DMS 273 (cell line): ENCODE data around the gene SH3PXD2A.
A peak's percentile ranks its signal among the peaks of the same experiment; 100 is the strongest.

Experiments used
- DNase-seq: peaks from one replicate; lab custom pipeline; 2025; ENCODE audit not compliant: unreplicated experiment; lab: John Stamatoyannopoulos, UW

The SH3PXD2A gene

DNA sequence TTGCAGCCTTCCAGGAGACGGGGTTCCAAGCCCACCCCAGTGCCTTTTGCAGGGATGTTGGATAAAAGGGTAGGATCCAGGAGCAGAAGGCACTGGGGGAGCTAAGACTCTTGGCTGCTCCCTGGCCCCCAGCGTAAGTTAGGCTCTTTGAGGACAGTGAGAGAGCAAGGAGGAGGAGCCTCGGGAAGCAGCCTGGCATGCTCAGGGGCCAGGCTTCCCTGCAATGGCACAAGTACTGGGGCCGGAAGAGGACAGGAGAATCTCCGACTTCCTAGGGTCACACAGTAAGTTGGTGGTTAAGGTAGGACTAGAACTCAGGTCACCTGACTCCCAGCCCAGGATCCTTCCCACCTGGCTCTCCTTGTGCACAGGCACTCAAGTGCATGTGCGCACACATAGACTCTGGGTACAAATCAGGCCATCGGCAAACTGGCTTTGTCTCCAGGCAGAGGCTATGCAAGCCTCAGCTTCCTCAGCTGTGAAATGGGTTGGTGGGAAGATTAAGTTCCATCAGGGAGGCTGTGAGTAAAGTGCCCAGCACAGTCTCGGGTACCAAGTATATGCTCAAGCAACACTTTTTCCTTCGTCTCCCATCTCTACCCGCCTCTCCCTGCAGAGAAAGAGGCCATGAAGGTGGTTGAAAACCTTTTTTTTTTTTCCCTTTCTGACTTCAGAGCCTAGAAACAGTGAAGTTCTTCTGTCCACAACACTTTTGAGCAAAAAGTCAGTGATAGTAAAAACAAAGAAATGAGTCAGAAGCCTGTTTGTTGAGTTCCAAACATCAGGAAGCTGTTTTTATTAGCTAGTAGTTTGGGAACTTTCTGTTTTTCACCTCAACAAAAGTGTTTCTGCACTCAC is 282.8 kb downstream of the SH3PXD2A start:
- DNase-seq, result no peak

- no peak for DNase-seq
Measured at GRCh38 chr10:103571656-103571975, 283.8 kb downstream of the SH3PXD2A start.

DNA sequence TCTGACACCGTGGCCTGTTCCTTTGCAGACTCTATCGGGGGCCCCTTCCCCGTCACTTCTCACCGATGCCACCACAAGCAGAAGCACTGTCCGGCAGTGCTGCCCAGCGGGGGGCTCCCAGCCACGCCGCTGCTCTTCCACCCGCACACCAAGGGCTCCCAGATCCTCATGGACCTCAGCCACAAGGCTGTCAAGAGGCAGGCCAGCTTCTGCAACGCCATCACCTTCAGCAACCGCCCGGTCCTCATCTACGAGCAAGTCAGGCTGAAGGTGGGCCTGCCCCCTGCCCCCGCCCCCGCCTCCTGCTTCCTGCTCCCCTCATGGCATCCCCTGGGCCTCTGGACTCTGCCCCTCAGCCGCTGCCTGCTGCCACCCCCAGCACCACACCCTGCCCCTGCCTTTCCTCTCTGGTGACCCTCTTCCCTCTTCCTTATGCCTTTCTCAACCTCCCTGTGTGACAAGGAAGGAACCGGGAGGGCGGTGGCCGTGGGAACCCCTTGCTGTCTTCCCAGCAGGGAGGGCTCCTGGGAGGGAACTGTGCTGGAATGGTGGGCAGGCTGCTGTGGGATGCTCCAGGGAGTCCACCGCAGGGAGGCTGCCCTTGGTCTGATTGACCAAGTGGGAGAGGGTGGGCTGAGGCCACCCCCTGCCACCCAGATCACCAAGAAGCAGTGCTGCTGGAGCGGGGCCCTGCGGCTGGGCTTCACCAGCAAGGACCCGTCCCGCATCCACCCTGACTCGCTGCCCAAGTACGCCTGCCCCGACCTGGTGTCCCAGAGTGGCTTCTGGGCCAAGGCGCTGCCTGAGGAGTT is 284.3 kb downstream of the SH3PXD2A start:
- no peak for DNase-seq

DNA sequence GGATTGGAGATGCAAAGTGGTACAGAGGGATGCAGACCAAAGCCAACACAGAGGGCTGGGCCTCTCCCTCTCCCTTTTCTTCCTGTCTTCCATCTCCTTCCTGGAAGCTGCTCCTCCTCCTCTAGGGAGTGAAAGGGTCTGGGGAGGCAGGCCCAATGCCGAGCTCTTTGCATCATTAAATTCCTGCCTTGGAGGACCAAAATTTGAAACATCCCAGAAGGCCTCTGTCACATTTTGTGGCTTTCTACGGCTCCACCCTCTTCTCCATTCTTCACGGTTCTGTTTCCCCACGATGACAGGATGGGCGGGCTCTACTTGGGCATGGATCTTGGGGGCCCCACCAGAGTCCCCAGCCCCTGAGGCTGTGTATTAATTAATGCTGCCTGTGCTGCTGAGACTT is 285.5 kb downstream of the SH3PXD2A start:
- DNase-seq, result no peak

DNA sequence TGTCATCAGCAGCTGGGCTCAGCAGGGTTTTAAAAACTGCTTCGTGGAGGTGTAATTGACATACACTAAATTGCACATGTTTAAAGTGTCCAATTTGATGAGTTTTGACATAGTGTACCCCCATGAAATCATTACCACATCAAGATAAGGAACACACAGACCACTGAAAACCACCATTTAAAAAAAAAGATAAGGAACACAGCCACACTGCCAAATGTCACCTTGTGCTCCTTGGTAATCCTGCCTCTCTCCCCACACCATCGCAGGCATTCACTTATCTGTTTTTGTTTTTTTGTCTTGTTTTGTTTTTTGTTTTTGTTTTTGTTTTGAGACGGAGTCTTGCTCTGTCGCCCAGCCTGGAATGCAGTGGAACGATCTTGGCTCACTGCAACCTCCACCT is 286.9 kb downstream of the SH3PXD2A start:
- DNase-seq, result no peak

DNA sequence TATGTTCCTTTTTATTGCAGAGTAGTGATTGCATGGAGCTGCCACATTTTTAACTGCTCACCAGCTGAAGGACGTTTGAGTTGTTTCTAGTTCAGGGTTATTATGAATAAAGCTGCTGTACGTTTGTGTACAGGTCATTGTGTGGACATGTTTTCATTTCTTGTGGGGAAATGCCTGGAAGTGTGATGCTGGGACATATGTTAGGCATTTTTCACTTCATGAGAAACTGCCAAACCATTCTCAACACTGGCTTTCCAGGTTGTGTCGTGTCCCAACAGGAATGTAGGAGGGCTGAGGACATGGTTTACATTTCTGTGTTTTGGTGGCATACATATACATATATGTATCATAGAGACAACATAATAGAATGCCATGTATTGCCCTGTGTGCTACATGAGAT is 288.8 kb downstream of the SH3PXD2A start:
- DNase-seq, result no peak

DNA sequence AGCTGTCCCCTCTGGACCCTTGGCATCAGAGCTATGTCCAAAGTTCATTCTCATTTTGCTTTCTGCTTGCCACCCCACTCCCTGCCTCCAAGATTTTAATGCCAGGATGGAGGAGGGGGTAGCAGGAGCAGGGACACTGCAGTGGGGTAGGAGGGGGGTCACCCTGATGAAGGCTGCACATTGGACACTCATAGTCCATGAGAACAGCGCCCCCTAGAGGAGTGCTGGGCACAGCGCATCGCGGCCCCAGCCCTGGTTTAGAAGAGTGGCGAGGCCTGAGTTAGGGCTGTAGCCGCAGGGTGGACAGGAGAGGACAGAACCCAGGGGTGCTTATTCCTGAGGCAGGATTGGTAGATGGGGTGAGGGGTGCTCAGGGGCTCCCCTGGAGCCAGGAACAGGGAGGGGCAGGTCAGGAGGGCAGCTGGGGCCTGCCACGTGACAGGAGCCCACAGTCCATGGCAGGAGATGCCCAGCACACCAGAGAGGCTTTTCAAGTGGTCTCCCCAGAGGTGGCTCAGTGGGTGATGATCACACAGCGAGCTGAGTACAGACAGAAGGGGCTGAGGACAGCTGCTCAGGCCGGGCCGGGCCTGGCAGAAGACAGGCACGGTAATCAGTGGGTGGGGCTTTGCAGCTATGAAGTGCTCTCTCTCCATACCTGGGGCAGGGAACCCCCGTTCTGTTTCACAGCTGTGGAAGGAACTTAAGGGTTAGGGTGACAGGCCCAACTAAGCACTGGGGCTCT is 290.4 kb downstream of the SH3PXD2A start:
- DNase-seq, result peak; percentile 26

GRCh38 chr10:103564116-103564501 is 291.3 kb downstream of the SH3PXD2A start:
- no peak for DNase-seq

GRCh38 chr10:103563231-103564115 is 291.9 kb downstream of the SH3PXD2A start:
- no peak for DNase-seq

GRCh38 chr10:103562383-103562782 is 293.0 kb downstream of the SH3PXD2A start:
- no peak for DNase-seq

- DNase-seq, result no peak
Measured at GRCh38 chr10:103560886-103561285, 294.5 kb downstream of the SH3PXD2A start.

GRCh38 chr10:103559776-103560175 is 295.6 kb downstream of the SH3PXD2A start:
- DNase-seq, result no peak

DNA sequence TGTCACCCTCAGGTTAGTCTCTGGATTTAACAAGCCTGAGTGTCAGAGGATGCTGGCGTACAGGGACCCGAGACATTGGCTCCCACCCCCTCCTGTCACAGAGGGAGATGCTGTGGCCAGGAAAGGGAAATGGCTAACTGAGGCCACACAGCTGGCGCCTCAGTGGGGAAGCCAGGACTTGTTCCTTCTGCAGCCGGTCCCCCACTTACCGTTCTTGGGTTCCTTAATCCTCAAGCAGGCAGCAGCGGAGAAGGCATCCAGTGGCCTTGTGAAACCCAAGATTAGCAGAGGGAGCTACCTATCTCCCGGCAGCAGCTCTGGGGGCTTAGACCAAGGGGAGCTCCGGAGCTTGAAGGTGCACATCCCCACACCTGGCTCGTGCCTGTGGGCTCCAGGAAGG is 296.5 kb downstream of the SH3PXD2A start:
- no peak for DNase-seq

- DNase-seq, result no peak
Measured at GRCh38 chr10:103557455-103557854, 297.9 kb downstream of the SH3PXD2A start.

GRCh38 chr10:103556383-103557007 is 298.9 kb downstream of the SH3PXD2A start:
- DNase-seq, result no peak

DNA sequence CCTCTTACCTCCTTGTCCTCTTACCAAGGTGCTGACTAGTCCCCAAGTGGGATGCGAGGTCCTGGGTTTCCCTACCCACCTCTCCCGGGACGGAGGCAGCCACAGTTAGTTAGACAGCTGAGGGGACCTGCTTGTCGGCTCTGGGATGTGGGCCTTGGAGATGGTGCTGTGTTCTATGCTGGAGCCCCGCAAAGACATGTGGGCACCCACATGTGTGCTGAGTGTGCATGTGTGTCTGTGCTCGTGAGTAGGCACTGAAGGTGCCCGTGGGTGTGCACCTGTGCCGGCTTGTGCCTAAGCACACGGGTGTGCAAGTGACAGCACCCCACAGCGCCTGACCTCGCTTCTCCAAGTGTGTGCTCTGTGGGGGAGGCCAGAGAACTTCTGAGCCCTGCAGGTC is 299.7 kb downstream of the SH3PXD2A start:
- DNase-seq, result no peak

GRCh38 chr10:103555325-103555649 is 300.1 kb downstream of the SH3PXD2A start:
- DNase-seq, result no peak

DNA sequence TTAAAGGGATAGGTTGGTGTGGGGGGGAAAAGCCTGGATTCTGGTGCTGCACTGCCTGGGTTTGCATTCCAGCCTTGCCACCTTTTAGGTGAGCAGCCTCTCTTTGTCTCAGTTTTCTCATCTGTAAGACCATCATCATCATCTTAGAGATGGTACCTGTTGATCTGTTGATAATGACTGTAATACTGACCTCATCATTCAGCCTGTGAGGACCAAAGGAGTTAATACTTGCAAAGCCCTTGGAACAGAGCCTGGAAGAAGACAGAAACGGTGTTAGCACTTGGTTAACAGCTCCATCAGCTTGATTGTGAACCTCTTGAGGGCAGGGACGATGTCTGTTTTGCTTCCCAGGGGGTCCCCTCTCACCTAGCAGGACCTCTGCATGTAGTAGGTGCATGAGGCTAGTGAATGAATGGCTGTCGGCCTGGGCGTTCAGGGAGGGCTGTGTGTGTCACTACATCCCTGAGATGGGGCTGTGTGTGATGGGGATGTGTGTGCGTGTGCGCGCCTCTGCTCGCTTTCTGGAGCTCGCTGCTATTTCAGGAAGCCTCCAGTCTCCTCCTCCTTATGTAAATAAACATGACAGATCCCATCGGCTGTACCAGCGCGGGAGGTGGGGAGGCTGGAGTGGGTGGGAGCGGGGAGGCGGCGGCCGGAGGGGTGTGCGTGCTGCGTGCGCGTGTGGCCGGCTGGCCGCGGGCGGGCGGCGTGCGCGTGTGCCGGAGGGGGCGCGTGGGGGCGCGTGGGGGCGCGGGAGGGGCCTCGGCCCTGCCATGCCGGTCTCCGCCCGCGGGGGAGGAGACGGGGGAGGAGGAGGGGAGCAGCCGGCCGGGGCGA is 300.7 kb downstream of the SH3PXD2A start:
- peak; percentile 47 for DNase-seq

DNA sequence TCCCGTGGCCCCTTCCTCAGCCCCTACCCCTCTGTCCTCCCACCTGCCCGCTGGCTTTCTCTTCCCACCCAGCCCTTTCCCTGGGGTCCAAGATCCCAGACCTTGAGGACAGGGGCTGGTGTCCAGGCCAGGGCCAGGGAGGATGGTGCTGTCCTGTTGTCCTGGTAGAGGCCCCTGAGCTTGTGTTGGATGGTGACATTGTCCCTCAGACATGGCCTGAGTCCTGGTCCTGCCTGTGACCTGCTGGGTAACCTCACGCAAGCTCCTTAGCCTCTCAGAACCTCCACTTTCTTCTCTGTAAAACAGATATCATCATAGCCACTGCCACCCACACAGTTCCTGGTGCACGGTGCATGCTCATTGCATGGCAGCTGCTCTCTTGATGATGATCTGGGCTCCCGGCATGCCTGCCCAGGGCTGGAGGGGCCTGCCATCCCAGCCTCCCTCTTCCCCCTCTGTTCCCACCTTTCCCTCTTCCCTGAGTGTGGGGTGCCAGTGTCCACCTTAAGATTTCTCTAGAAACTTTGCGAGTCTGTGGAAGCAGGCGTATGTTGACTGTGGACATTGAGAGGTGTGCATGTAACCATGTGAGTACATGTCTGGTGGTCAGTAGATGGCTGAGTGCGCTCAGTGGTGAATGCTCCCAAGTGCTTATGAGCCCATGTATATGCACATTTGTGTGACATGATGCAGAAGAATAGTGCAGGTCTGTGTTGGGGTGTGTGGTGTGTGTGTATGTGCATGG is 301.5 kb downstream of the SH3PXD2A start:
- no peak for DNase-seq
